Activated CD4-positive, CD25-positive, alpha-beta regulatory T cell treated with anti-CD3 and anti-CD28 coated beads, Interleukin-2, amount 50 U/mL, for 24 hours (primary cell): ENCODE measurements around the gene ZYG11B.
"Not testable (repeated sequence)": the region's sequence is repeated elsewhere in the genome, so short reads cannot be mapped to it uniquely, and the experiment has no call there.

Source experiments
- ATAC-seq, 2 donors: fragments of 150-1000 bp; cut with Tn5 transposase; one replicate each; pipeline ENCODE4 v1.10.0; 2021; ENCODE audit warnings: mild to moderate bottlenecking in 1 of 2, moderate library complexity in 1 of 2

ZYG11B gene

GRCh38 chr1:52726265-52727113 lies at the start of gene ZYG11B:
TSS of gene ZYG11B (plus strand) at chr1:52726453. CDS start at chr1:52726654, 201 bp downstream.
- peak; percentile 92 to 96 for ATAC-seq

GRCh38 chr1:52677076-52677806 lies 49.0 kb upstream of the ZYG11B start:
- no peak for ATAC-seq

DNA sequence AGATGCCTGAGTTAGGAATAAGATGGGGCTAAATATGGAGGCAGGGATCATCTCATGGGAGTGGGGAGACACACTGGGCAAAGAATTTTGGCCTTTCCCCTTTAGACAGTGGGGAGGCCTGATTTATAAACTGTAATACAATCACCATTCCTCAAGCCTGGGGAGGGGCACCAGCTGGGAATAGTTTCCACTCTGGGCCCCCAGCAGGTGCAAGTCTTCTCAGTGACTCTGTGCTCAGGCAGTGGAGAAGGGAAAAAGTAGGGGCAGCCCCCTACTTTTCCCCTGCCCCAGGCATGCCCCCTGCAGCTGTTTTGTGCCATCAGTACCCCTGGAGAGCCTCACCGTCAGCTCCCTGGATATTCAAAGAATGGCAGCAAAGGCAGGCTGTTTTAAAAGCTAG lies 47.2 kb upstream of the ZYG11B start:
- ATAC-seq, result no peak

DNA sequence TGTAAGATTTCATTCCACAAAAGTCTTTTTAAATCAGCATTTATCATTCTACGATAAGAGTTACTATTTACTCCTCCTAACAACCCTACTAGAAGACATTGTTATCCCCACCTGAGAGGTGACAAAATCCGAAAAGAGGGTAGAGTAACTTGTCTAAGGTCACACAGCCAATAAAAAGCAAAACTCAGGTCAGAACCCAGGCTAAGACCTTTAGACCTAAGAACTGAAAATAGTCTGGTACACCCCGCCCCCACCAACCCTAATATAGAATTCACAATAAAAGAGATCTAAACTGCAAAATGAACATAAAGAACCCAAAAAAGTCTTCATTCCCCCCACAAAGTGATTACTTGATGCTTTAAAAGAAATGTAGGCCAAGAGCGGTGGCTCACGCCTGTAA lies 46.8 kb upstream of the ZYG11B start:
- ATAC-seq, result no peak

GRCh38 chr1:52680353-52680752 lies 45.9 kb upstream of the ZYG11B start:
- ATAC-seq, result no peak

DNA sequence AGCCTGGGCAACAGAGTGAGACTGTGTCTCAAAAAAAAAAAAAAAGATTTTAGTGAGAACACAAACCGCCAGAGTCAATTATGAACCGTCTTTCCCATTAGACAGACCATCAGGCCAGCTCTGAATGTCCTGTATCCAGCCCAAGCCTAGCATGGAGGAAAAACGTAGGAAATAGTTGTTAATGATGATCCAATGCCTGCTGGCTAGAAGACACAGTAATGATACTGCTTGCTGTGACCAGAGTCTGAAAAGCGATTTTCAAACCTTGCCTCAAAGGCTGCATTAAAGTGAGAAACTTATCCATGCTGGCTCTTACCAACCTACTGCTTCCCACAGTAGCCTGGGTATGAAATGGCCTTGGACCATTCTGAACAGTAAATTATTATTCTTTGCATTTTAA lies 45.1 kb upstream of the ZYG11B start:
- no peak for ATAC-seq

DNA sequence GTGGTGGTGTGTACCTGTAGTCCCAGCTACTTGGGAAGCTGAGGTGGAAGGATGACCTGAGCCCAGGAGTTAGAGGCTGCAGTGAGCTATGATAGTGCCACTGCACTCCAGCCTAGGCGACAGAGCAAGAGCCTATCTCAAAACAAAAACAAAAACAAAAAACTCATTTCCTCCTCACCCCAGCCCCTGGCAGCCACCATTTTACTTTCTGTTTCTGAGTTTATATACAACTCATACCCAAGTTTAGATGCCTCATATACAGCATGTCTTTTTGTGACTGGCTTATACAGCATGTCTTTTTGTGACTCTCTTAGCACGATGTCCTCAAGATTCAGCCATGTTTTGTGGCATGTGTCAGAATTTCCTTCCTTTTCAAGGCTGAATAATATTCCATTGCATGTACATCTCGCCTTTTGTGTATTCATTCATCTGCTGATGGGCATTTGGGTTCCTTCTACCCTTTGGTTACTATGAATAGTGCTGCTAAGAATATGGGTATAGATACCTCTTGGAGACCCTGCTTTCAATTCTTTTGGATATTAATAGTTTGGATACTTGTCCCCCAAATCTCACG lies 42.8 kb upstream of the ZYG11B start:
- peak; percentile 45 to 55 for ATAC-seq

DNA sequence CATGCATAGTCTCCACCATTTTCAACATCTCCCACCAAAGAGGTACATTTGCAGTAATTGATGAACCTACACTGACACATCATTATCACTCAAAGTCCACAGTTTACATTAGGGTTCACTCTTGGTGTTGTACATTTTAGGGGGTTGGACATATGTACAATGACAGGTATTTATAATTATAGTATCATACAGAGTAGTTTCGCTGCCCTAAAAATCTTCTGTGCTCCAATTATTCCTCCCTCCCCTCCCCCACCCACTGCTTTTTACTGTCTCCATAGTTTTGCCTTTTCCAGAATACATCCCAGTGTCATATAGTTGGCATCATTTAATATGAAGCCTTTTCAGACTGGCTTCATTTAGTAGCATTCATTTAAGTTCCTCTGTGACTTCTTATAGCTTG lies 41.7 kb upstream of the ZYG11B start:
- no peak for ATAC-seq

- ATAC-seq, result peak; percentile 80 to 85
Measured at GRCh38 chr1:52686261-52686751, 39.9 kb upstream of the ZYG11B start.

- no peak for ATAC-seq
Measured at GRCh38 chr1:52686830-52687229, 39.4 kb upstream of the ZYG11B start.

GRCh38 chr1:52691821-52692220 lies 34.4 kb upstream of the ZYG11B start:
- no peak for ATAC-seq

DNA sequence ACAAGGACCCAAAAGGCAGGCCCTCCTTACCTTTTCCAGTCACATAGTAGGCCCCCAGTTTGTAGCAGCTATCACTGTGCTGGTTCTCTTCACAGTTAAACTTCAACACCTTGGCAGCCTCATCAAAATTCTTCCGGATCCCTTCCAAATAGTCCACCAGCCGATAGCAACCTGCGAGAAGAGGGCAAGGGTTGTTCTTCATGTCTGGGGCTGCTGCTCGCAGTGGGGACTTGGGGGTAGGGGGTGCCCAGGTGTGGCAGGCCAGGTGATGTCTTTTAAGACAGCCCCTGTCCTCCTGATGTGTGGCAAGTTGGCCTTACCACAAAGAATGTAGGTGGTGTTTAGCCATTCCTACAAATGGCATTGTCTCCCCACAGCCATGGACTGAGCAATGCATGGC lies 33.6 kb upstream of the ZYG11B start:
- ATAC-seq, result no peak

DNA sequence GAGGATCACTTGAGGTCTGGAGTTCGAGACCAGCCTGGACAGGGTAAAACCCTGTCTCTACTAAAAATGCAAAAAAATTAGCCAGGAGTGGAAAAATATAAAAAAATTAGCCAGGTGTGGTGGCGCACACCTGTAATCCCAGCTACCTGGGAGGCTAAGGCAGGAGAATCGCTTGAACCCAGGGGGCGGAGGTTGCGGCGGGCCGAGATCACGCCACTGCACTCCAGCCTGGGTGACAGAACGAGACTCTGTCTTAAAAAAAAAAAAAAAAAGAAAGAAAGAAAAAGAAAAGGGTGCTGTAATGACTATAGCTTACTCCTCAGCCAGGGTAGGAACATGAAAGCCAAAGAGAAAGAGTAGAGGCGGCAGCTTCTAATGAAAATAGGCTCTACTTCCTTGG lies 32.9 kb upstream of the ZYG11B start:
- not testable (repeated sequence) for ATAC-seq

GRCh38 chr1:52693843-52694242 lies 32.4 kb upstream of the ZYG11B start:
- ATAC-seq, result no peak

GRCh38 chr1:52695627-52696026 lies 30.6 kb upstream of the ZYG11B start:
- no peak for ATAC-seq

DNA sequence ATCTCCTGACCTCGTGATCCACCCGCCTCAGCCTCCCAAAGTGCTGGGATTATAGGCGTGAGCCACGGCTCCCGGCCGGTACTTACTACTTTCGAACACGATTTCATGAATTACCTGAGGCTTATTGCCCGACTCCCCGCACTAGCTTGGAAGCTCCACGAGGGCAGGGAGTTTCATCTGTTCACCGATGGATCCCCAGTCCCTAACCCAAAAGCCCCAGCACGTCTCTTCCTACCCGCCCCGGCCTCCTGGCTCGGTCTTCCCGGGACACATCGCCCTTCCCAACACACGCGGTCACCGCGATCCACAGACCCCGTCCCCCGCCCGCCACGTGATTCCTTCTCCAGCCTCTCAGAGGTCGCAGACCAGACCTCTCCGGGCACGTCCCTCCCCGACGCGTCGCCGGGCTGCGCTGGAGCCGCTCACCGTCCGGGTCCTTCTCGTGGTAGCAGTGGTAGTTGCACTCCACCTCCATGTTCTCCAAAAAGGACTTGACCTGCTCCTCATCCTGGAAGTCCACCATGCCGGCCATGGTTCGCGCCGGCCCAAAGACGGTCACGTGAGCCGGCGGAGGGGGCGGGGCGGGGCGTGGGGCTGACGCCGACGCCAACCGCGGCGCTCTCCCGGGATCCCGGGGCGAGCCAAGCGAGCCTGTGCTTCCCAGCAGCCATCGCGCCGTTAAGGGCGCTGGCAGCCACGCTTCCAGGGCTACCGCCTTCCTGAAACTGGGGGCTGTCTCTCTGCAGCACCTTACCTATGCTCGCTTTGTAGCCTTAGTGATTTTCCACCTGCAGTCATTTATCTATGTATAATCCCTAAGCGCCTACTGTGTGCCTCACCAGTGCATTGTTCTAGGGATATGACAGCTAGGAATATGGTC lies 28.2 kb upstream of the ZYG11B start, which contains the start of gene COA7:
TSS of gene COA7 (minus strand) at position 553 of the 880 bp plus-strand sequence. CDS start at position 532, 21 bp downstream.
- peak; percentile 41 to 42 for ATAC-seq

DNA sequence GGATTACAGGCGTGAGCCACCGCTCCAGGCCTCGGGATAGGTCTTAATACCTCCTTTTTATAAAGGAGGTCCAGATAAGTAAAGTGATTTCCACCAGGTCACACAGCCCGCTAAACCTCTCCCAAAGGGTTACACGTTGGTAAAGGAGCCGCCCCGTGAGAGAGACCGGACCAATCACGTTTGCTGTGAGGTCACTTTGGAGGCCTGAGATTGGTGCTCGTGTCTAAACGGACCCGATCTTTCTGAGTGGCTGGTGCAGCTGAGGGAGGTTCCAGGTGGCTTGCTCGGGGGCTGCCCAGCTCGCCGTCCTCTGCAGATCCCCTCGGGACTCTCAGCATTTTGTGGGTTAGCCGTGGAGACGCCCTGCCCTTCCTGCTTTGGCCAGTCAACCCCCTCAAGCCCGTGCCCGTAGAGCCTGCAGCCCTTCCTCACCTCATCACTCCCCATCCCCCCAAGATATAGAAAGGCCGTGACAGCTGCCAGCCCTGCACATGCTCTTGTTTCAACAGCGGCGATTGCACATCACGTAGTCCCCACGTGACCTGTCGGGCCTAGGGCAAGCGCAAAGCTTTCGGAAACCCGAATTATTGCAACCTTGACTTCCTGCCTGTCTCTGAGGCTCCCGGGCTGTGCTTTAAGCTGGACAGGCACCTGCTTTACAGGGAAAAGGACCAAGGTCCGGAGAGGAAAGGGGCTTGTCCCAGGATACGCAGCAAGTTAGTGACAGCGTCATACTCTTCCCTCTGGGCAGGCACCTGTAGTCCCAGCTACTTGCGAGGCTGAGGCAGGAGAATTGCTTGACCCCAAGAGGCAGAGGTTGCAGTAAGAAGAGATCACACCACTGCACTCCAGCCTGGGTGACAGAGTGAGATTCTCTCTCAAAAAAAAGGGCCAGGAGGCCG lies 23.1 kb upstream of the ZYG11B start:
- ATAC-seq, result peak; percentile 95 to 96

DNA sequence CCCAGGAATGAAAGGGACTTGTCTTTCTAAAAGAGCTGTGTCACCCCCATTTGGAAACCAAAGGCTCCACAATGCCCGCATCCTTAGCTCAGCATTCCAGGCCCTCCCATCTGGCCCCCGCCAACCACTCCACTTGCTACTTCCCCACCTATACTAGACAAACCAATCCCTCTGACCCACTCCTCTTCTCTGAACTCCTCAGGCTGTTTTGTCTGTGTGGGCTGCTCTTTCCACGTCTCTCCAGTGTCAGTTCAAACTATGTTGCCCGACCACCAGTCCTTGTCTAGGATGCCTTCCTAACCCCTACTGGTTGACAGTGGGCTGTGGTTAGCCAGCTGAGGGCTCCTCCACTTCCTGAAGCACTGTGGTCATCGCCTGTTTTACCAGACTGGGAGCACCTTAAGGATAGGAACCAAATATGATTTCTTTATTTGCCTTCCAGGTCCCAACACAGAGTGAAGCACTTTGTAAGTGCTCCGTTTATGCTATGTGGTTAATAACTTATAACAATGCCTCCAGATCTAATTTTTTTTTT lies 20.1 kb upstream of the ZYG11B start:
- ATAC-seq, result no peak

DNA sequence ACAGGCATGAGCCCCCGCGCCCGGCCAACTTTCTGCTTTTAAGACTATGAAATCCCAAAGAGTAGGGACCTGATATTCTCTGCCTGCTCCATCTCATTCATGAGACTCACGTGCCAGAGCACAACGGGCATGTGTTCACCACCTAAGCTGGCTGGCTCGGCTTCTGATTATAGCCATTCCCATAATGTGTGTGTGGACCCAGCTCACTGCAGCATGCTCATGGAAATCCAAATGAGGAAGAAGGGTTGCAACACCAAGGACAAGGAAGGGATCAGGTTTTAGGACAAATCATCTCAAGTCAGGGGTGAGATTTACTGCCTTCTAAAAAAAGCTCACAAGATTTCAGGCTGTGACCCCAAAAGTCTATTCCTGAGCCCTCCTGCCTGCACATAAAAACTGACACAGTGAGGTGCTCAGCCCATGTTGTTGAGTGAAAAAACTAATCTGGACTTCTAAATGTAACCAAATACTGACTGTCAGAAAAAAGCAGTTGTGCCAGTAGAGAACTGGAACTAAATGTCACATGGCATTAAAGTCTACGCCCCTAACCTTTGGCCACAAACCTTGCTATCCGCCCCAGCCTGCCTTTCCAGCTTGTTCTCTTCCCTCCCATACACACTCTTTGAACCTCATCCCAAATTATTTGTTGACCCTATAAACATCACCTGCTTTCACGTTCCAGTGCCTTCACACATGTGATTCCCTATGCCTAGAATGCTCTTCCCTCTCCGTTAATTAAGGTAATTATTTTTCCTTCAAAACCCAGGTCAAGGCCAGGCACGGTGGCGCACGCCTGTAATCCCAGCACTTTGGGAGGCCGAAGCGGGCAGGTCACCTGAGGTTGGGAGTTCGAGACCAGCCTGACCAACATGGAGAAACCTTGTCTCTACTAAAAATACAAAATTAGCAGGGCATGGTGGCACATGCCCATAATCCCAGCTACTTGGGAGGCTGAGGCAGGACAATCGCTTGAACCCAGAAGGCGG lies 19.0 kb upstream of the ZYG11B start:
- ATAC-seq, result no peak
